Fibroblast of lung (primary cell): Measurements from ENCODE around the gene TOMM7.
"Not testable (repeated sequence)": the region's sequence is repeated elsewhere in the genome, so short reads cannot be mapped to it uniquely, and the experiment has no call there.

ENCODE experiments used
- EZH2 ChIP-seq: IDR thresholded peaks from 2 replicates; pipeline ENCODE4 v1.5.1; 2012; ENCODE audit warnings: low read length, control low read depth, mild to moderate bottlenecking; ENCODE audit errors: missing control alignments
- TF ChIP-seq, protein P1 (sequence below), 2 donors: IDR thresholded peaks in 1 of 2; conservative IDR thresholded peaks in 1 of 2; 1 replicate in 1 of 2; 2 replicates in 1 of 2; pipeline ENCODE4 v1.5.1; 2011 to 2012; ENCODE audit warnings: low read length in 2 of 2, control low read depth in 1 of 2, inconsistent platforms in 1 of 2, low read depth in 1 of 2, mild to moderate bottlenecking in 1 of 2

DNA sequence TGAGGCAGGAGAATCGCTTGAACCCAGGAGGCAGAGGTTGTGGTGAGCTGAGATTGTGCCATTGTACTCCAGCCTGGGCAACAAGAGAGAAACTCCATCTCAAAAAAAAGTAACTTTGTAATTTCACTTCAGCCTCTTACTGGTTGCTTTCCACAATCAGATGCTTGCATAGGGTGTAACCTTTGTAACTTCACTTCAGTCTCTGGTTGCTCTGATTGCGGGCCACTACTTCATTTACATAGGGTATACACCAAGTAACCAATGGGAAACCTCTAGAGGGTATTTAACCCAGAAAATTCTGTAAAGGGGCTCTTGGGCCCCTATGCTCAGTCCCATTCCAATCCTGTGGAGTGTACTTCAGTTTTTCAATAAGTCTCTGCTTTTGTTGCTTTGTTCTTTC lies 13.9 kb upstream of the TOMM7 start:
- TF ChIP-seq, protein P1, sequence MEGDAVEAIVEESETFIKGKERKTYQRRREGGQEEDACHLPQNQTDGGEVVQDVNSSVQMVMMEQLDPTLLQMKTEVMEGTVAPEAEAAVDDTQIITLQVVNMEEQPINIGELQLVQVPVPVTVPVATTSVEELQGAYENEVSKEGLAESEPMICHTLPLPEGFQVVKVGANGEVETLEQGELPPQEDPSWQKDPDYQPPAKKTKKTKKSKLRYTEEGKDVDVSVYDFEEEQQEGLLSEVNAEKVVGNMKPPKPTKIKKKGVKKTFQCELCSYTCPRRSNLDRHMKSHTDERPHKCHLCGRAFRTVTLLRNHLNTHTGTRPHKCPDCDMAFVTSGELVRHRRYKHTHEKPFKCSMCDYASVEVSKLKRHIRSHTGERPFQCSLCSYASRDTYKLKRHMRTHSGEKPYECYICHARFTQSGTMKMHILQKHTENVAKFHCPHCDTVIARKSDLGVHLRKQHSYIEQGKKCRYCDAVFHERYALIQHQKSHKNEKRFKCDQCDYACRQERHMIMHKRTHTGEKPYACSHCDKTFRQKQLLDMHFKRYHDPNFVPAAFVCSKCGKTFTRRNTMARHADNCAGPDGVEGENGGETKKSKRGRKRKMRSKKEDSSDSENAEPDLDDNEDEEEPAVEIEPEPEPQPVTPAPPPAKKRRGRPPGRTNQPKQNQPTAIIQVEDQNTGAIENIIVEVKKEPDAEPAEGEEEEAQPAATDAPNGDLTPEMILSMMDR (conservative IDR thresholded peaks at IDR 0.05 in 1 of 2, IDR thresholded peaks at IDR 0.05 in 1 of 2; ENCODE audit: low read depth in 1 of 2, low read length in 2 of 2): not testable (repeated sequence)
- not testable (repeated sequence) for TF ChIP-seq EZH2
